SKM-1 treated with dmso at 0.1 percent for 144 hours (cell line): ENCODE measurements around the gene MAP3K6.
"Not testable (repeated sequence)": the region's sequence is repeated elsewhere in the genome, so short reads cannot be mapped to it uniquely, and the experiment has no call there.

Experiments
- DNase-seq: peaks from one replicate; lab custom pipeline; 2025; ENCODE audit not compliant: unreplicated experiment; lab: John Stamatoyannopoulos, UW

Gene MAP3K6

GRCh38 chr1:27395441-27396195, 28.9 kb upstream of the MAP3K6 start:
- DNase-seq, result peak; percentile 79

GRCh38 chr1:27394925-27395324, 28.2 kb upstream of the MAP3K6 start:
- no peak for DNase-seq

- DNase-seq, result no peak
Measured at GRCh38 chr1:27394282-27394658, 27.5 kb upstream of the MAP3K6 start.

GRCh38 chr1:27393641-27394281, 27.0 kb upstream of the MAP3K6 start:
- no peak for DNase-seq

- no peak for DNase-seq
Measured at GRCh38 chr1:27392778-27393635, 26.2 kb upstream of the MAP3K6 start.

- peak; percentile 87 for DNase-seq
Measured at GRCh38 chr1:27392096-27392777, 25.5 kb upstream of the MAP3K6 start, which contains the start of gene GPR3. GPR3 (plus strand) TSS chr1:27392622; CDS start chr1:27393799, 1,177 bp downstream.

- no peak for DNase-seq
Measured at GRCh38 chr1:27391511-27392095, 24.8 kb upstream of the MAP3K6 start.

- peak; percentile 39 for DNase-seq
Measured at GRCh38 chr1:27388337-27389005, 21.7 kb upstream of the MAP3K6 start.

GRCh38 chr1:27384797-27385196, 18.0 kb upstream of the MAP3K6 start:
- not testable (repeated sequence) for DNase-seq

- DNase-seq, result no peak
Measured at GRCh38 chr1:27383661-27384060, 16.9 kb upstream of the MAP3K6 start.

GRCh38 chr1:27383039-27383605, 16.4 kb upstream of the MAP3K6 start, which contains the start of gene CD164L2:
CD164L2 (minus strand) TSS chr1:27383333; CDS start chr1:27383239, 94 bp downstream.
- DNase-seq, result no peak

GRCh38 chr1:27381969-27382762, 15.4 kb upstream of the MAP3K6 start:
- DNase-seq, result no peak

- no peak for DNase-seq
Measured at GRCh38 chr1:27380766-27381733, 14.3 kb upstream of the MAP3K6 start.

GRCh38 chr1:27380224-27380623, 13.5 kb upstream of the MAP3K6 start:
- DNase-seq, result no peak

- no peak for DNase-seq
Measured at GRCh38 chr1:27379564-27380122, 12.9 kb upstream of the MAP3K6 start.

- DNase-seq, result no peak
Measured at GRCh38 chr1:27377760-27378495, 11.2 kb upstream of the MAP3K6 start.
